Upper lobe of left lung (tissue), 4 donors: Measurements from ENCODE around the gene FUT4.

Experiments used
- CTCF ChIP-seq, 6 experiments: fragments of 450-650 bp in 4 of 6; fragments of 200-600 bp in 2 of 6; sonication (generic) in 2 of 6; IDR thresholded peaks; one replicate each; pipeline ENCODE4 v1.5.1; 2016 to 2019; ENCODE audit warnings: antibody characterized with exemption in 6 of 6
- POLR2A ChIP-seq, 4 donors: fragments of 450-650 bp; IDR thresholded peaks; one replicate each; pipeline ENCODE4 v1.5.1; 2016 to 2017; ENCODE audit warnings: antibody characterized with exemption in 4 of 4, mild to moderate bottlenecking in 2 of 4

GRCh38 chr11:94568200-94568599 is 24.5 kb downstream of the FUT4 start:
- TF ChIP-seq CTCF (IDR thresholded peaks at IDR 0.05) (no peak), POLR2A (IDR thresholded peaks at IDR 0.05) (no peak)
